H1 (cell line): ENCODE results near the gene FMO4. TPM values are rescaled to one million over a fixed set of nuclear protein-coding genes. Genes with fewer than 3 reads are reported as not detected.

Experiments used
- CTCF ChIA-PET: fragments of 300-600 bp; sonication (Branson Sonifier 250); formaldehyde crosslinking; loops from one replicate; lab custom pipeline; 2021; ENCODE audit not compliant: partially characterized antibody; lab: Charles Lee
- POLR2A ChIA-PET: fragments of 300-600 bp; sonication (Branson Sonifier 250); formaldehyde crosslinking; loops from one replicate; lab custom pipeline; 2021; ENCODE audit warnings: inconsistent platforms; ENCODE audit not compliant: partially characterized antibody; lab: Charles Lee
- DNase-seq, 2 experiments: peaks; one replicate each; pipeline versions ENCODE4 v3.0.0 to v3.0.0-alpha.2; 2010 to 2022; ENCODE audit warnings: low spot score in 2 of 2, low read depth in 1 of 2, mixed read lengths in 1 of 2
- FAIRE-seq: peaks from 2 replicates; lab custom pipeline; 2011; peaks lifted over from hg19 to GRCh38; lab: Jason Lieb, UNC
- H2AFZ ChIP-seq: 2 replicates; pipeline ENCODE4 v1.8.1; 2012; ENCODE audit warnings: low read length, inconsistent platforms
- H2AK5ac ChIP-seq: 2 replicates; pipeline ENCODE4 v1.6.1; 2013; ENCODE audit warnings: low read depth, low read length
- H2BK120ac ChIP-seq: replicated peaks from 2 replicates; pipeline ENCODE3; 2013; ENCODE audit warnings: low read depth, low read length, inconsistent platforms
- H2BK12ac ChIP-seq: 2 replicates; pipeline ENCODE4 v1.6.1; 2013; ENCODE audit warnings: low read depth, low read length
- H2BK15ac ChIP-seq: 2 replicates; pipeline ENCODE4 v1.6.1; 2013; ENCODE audit warnings: low read length
- H2BK20ac ChIP-seq: 2 replicates; pipeline ENCODE4 v1.6.1; 2013; ENCODE audit warnings: low read length
- H2BK5ac ChIP-seq: 2 replicates; pipeline ENCODE4 v1.6.1; 2013; ENCODE audit warnings: low read depth, low read length
- H3K14ac ChIP-seq: 2 replicates; pipeline ENCODE4 v1.6.1; 2013; ENCODE audit warnings: inconsistent platforms; ENCODE audit not compliant: insufficient read length
- H3K18ac ChIP-seq: 2 replicates; pipeline ENCODE4 v1.6.1; 2013; ENCODE audit warnings: low read length; ENCODE audit errors: extremely low read depth
- H3K23ac ChIP-seq: 2 replicates; pipeline ENCODE4 v1.6.1; 2013; ENCODE audit warnings: inconsistent platforms; ENCODE audit not compliant: insufficient read length
- H3K23me2 ChIP-seq: 2 replicates; pipeline ENCODE4 v1.6.1; 2013; ENCODE audit warnings: low read depth, low read length
- H3K27ac ChIP-seq: 2 replicates; pipeline ENCODE4 v1.6.1; 2011; ENCODE audit warnings: low read depth, low read length, inconsistent platforms
- H3K27me3 ChIP-seq, 4 experiments: replicated peaks in 1 of 4; 1 replicate in 1 of 4; 2 replicates in 3 of 4; pipeline versions ENCODE4 v1.6.1 to v1.8.1; 2011 to 2013; ENCODE audit warnings: low read length in 3 of 4, mild to moderate bottlenecking in 3 of 4, inconsistent platforms in 2 of 4, mixed read lengths in 2 of 4, moderate library complexity in 1 of 4; ENCODE audit not compliant: control insufficient read depth in 3 of 4, insufficient read depth in 3 of 4; ENCODE audit errors: extremely low read depth in 1 of 4
- H3K36me3 ChIP-seq, 4 experiments: 2 replicates each; pipeline versions ENCODE4 v1.6.1 to v1.8.1; 2011 to 2013; ENCODE audit warnings: mild to moderate bottlenecking in 4 of 4, low read length in 3 of 4, moderate library complexity in 2 of 4, control low read depth in 1 of 4, inconsistent platforms in 1 of 4; ENCODE audit not compliant: insufficient read depth in 4 of 4, control insufficient read depth in 2 of 4
- H3K4ac ChIP-seq: replicated peaks from 2 replicates; pipeline ENCODE3; 2013; ENCODE audit warnings: low read length, low read depth, mixed read lengths, inconsistent platforms; ENCODE audit not compliant: insufficient read length
- H3K4me1 ChIP-seq, 4 experiments: replicated peaks in 1 of 4; 1 replicate in 1 of 4; 2 replicates in 3 of 4; pipeline versions ENCODE4 v1.6.1 to v1.8.1; 2011 to 2013; ENCODE audit warnings: low read length in 3 of 4, inconsistent platforms in 2 of 4, mixed read lengths in 1 of 4; ENCODE audit not compliant: insufficient read depth in 4 of 4, control insufficient read depth in 3 of 4
- H3K4me2 ChIP-seq, 2 experiments: 2 replicates each; pipeline versions ENCODE4 v1.6.1 to v1.8.1; 2011 to 2013; ENCODE audit warnings: low read depth in 2 of 2, low read length in 2 of 2, control low read depth in 1 of 2, inconsistent platforms in 1 of 2, mild to moderate bottlenecking in 1 of 2; ENCODE audit not compliant: insufficient read depth in 1 of 2
- H3K4me3 ChIP-seq, 4 experiments: fragments of 200-600, 300-600 bp in 1 of 4; sonication (generic), shearing (Covaris generic), sonication (Bioruptor Twin) in 1 of 4; 2 replicates each; pipeline versions ENCODE4 v1.5.1 to v1.8.1; 2011 to 2016; ENCODE audit warnings: low read length in 4 of 4, low read depth in 3 of 4, control low read depth in 2 of 4, inconsistent platforms in 2 of 4, mild to moderate bottlenecking in 2 of 4, mixed read lengths in 1 of 4, moderate library complexity in 1 of 4; ENCODE audit not compliant: insufficient read depth in 2 of 4; ENCODE audit errors: extremely low read depth in 1 of 4
- H3K56ac ChIP-seq: replicated peaks from 2 replicates; pipeline ENCODE3; 2013; ENCODE audit warnings: low read depth, mild to moderate bottlenecking, mixed read lengths, low read length, inconsistent platforms; ENCODE audit not compliant: insufficient read length
- H3K79me1 ChIP-seq: 2 replicates; pipeline ENCODE4 v1.6.1; 2013; ENCODE audit warnings: low read depth, low read length, control low read depth
- H3K79me2 ChIP-seq, 2 experiments: 2 replicates each; pipeline versions ENCODE4 v1.6.1 to v1.8.1; 2012 to 2013; ENCODE audit warnings: low read length in 2 of 2, mild to moderate bottlenecking in 2 of 2, inconsistent platforms in 1 of 2; ENCODE audit not compliant: insufficient read depth in 2 of 2, control insufficient read depth in 1 of 2
- H3K9ac ChIP-seq, 4 experiments: replicated peaks in 1 of 4; 1 replicate in 1 of 4; 2 replicates in 3 of 4; pipeline versions ENCODE4 v1.6.1 to v1.8.1; 2011 to 2013; ENCODE audit warnings: low read depth in 3 of 4, low read length in 3 of 4, control low read depth in 2 of 4, mild to moderate bottlenecking in 2 of 4, moderate library complexity in 2 of 4, inconsistent platforms in 1 of 4; ENCODE audit errors: extremely low read depth in 1 of 4
- H3K9me3 ChIP-seq, 2 experiments: 2 replicates each; pipeline versions ENCODE4 v1.6.1 to v1.8.1; 2012 to 2013; ENCODE audit warnings: mild to moderate bottlenecking in 2 of 2, moderate library complexity in 2 of 2, control low read depth in 1 of 2, inconsistent platforms in 1 of 2, low read depth in 1 of 2, low read length in 1 of 2, mixed read lengths in 1 of 2; ENCODE audit not compliant: insufficient read depth in 2 of 2
- H4K20me1 ChIP-seq, 2 experiments: replicated peaks in 1 of 2; 2 replicates each; pipeline versions ENCODE3 to v1.8.1; 2011 to 2013; ENCODE audit warnings: inconsistent platforms in 2 of 2, low read length in 2 of 2, mild to moderate bottlenecking in 1 of 2; ENCODE audit not compliant: insufficient read depth in 2 of 2, control insufficient read depth in 1 of 2
- H4K5ac ChIP-seq: 2 replicates; pipeline ENCODE4 v1.6.1; 2013; ENCODE audit warnings: low read length, low read depth, mixed read lengths, inconsistent platforms; ENCODE audit not compliant: insufficient read length
- H4K8ac ChIP-seq: 2 replicates; pipeline ENCODE4 v1.8.0; 2013; ENCODE audit warnings: mild to moderate bottlenecking, moderate library complexity, low read length, inconsistent platforms; ENCODE audit not compliant: insufficient read depth; ENCODE audit errors: extremely low read depth
- H4K91ac ChIP-seq: replicated peaks from 2 replicates; pipeline ENCODE3; 2013; ENCODE audit warnings: low read length, mixed read lengths, inconsistent platforms; ENCODE audit not compliant: insufficient read length
- BACH1 ChIP-seq: IDR thresholded peaks from 2 replicates; pipeline ENCODE4 v1.6.1; 2012; ENCODE audit warnings: low read length, improper control_type of control experiment
- CBX5 ChIP-seq: fragments of 300-800, 300-1000 bp; sonication (generic); IDR thresholded peaks from 2 replicates; pipeline ENCODE4 v1.7.1; 2016; ENCODE audit warnings: antibody characterized with exemption, low read length, low read depth
- CBX8 ChIP-seq: fragments of 300-800, 300-1000 bp; sonication (generic); IDR thresholded peaks from 2 replicates; pipeline ENCODE4 v1.7.1; 2016; ENCODE audit warnings: low read depth, low read length, borderline replicate concordance
- CEBPB ChIP-seq: IDR thresholded peaks from 2 replicates; pipeline ENCODE4 v1.6.1; 2012; ENCODE audit warnings: low read depth, low read length
- CHD2 ChIP-seq: IDR thresholded peaks from 2 replicates; pipeline ENCODE4 v1.6.1; 2012; ENCODE audit warnings: low read length, improper control_type of control experiment
- HDAC2 ChIP-seq, 2 experiments: fragments of 300-600 bp in 1 of 2; sonication (generic) in 1 of 2; IDR thresholded peaks; 2 replicates each; pipeline ENCODE4 v1.6.1; 2011 to 2012; ENCODE audit warnings: low read depth in 2 of 2, low read length in 2 of 2, mild to moderate bottlenecking in 2 of 2, moderate library complexity in 2 of 2, borderline replicate concordance in 1 of 2, inconsistent platforms in 1 of 2
- JUND ChIP-seq: IDR thresholded peaks from 2 replicates; pipeline ENCODE4 v1.6.1; 2011; ENCODE audit warnings: mild to moderate bottlenecking, improper control_type of control experiment, low read length
- KDM1A ChIP-seq: fragments of 200-600, 300-600 bp; sonication (generic); IDR thresholded peaks from 2 replicates; pipeline ENCODE4 v1.7.1; 2016; ENCODE audit warnings: mild to moderate bottlenecking, low read length, borderline replicate concordance
- KDM4A ChIP-seq: IDR thresholded peaks from one replicate; pipeline ENCODE4 v1.7.1; 2012; ENCODE audit warnings: low read depth, mild to moderate bottlenecking, moderate library complexity, low read length, inconsistent platforms; ENCODE audit not compliant: severe bottlenecking
- NRF1 ChIP-seq: IDR thresholded peaks from 2 replicates; pipeline ENCODE4 v1.6.1; 2011; ENCODE audit warnings: mild to moderate bottlenecking, low read depth, low read length, improper control_type of control experiment
- RFX5 ChIP-seq: IDR thresholded peaks from 2 replicates; pipeline ENCODE4 v1.6.1; 2011; ENCODE audit warnings: low read depth, low read length, improper control_type of control experiment, borderline replicate concordance
- SP4 ChIP-seq: IDR thresholded peaks from 2 replicates; pipeline ENCODE4 v1.6.1; 2012; ENCODE audit warnings: low read length, inconsistent platforms
- SUZ12 ChIP-seq: fragments of 200-600 bp; sonication (generic); IDR thresholded peaks from 2 replicates; pipeline ENCODE4 v1.6.1; 2012; ENCODE audit warnings: mild to moderate bottlenecking, inconsistent platforms, low read length, moderate library complexity, mixed read lengths
- WGBS, 2 experiments: shearing (Covaris generic) in 1 of 2; methylation state at CpG; one replicate each; pipeline versions ENCODE4 v1.1.6 to v1.1.7; 2013 to 2015; ENCODE audit warnings: low lambda C conversion rate in 2 of 2, mixed read lengths in 2 of 2, inconsistent platforms in 1 of 2, low coverage in 1 of 2, missing lambda C conversion rate in 1 of 2; ENCODE audit not compliant: insufficient replicate concordance in 2 of 2, insufficient coverage in 1 of 2, insufficient read length in 1 of 2; ENCODE audit errors: extremely low coverage in 1 of 2, missing lambda C conversion rate in 1 of 2; 5-methylcytosine and 5-hydroxymethylcytosine counted together
- polyA plus RNA-seq, 7 experiments: library from polyadenylated mRNA; depleted of rRNA in 3 of 7; stranded (reverse) in 5 of 7; unstranded in 2 of 7; fragments of >200 nt in 5 of 7; fragments of 200-250 nt in 2 of 7; gene quantifications; 1 replicate in 5 of 7; 2 replicates in 1 of 7; 4 replicates in 1 of 7; pipeline versions ENCODE4 v1.2.1 to v1.2.3, GENCODE V29; 2011 to 2013; ENCODE audit warnings: missing spikeins in 2 of 7, mixed read lengths in 2 of 7
- total RNA-seq: library from RNA; stranded (reverse); fragmentation: NEBNext Ultra II Directional; extraction: Animal tissue kit (Norgen Biotek cat#: 25700); gene quantifications from 2 replicates; pipeline ENCODE4 v1.2.1, GENCODE V29; 2021

FMO4 gene
- total and polyA plus RNA-seq, 2 of the 8 experiments (the other 6 are each of a cell fraction or from before 2014, with no cell fraction given) = 1.5 to 2.3 TPM

- Histone ChIP-seq H2AFZ (no peak overlapping the region), H3K4me3 (no peak overlapping the region), H3K9me3 (no peaks in the 10 kb centered on the region)
- TF ChIP-seq JUND (no peak), NRF1 (no peak), SP4 (no peak), BACH1 (no peak), RFX5 (no peak), HDAC2 (IDR thresholded peaks at IDR 0.05; ENCODE audit: borderline replicate concordance in 1 of 2, low read depth in 2 of 2, low read length in 2 of 2) (no peak), CBX8 (no peak), CHD2 (no peak), CBX5 (no peak), KDM1A (no peak), KDM4A (no peak), SUZ12 (no peak), CEBPB (no peak)
These were observed 58.6 kb downstream of the FMO4 start for GRCh38 chr1:171372418-171373084.

More at GRCh38 chr1:171372418-171373084, 58.6 kb downstream of the FMO4 start:
- Histone ChIP-seq H3K14ac (no peak overlapping the region), H4K5ac (no peak overlapping the region), H3K79me1 (no peaks in the 10 kb centered on the region), H3K4ac (no peak overlapping the region), H2BK12ac (no peak overlapping the region), H3K56ac (no peak overlapping the region), H3K36me3 (0 out of 8 replicates have a peak, but pooled peaks cover 0 to 3% (median 0%) of the 10 kb centered on the region in 4 experiments), H3K4me1 (no peaks in the 10 kb centered on the region), H3K27me3 (no peaks in the 10 kb centered on the region), H3K79me2 (no peaks in the 10 kb centered on the region), H2BK120ac (no peak overlapping the region), H3K9ac (no peak overlapping the region), H3K18ac (no peak overlapping the region), H4K20me1 (no peaks in the 10 kb centered on the region), H2BK15ac (0 out of 2 replicates have a peak overlapping the region, but pooled peaks have one; percentile 72), H4K8ac (no peak overlapping the region), H3K27ac (no peak overlapping the region), H3K23me2 (no peaks in the 10 kb centered on the region), H3K23ac (no peak overlapping the region), H2AK5ac (no peak overlapping the region), H2BK5ac (no peak overlapping the region), H4K91ac (peak overlapping the region; percentile 60), H3K4me2 (no peak overlapping the region), H2BK20ac (no peak overlapping the region)
- WGBS, 2 experiments = 94% methylated on average over 6 of the region's 6 CpGs; no CpG with 5 or more reads in 1 of the 2 experiments
- POLR2A ChIA-PET = interaction anchor here (0.7 to 1.6 kb wide), 4 partner anchors 9 to 31 kb away, joined by 3 to 4 read pairs (median 3); no protein-coding TSS in a partner anchor
- DNase-seq = no peak
- CTCF ChIA-PET = interaction anchor here (1.3 kb wide), 1 partner anchor 13 kb away, joined by 5 read pairs; no protein-coding TSS in a partner anchor
- no peak for FAIRE-seq
